Keratinocyte (primary cell): ENCODE measurements around the gene TCERG1L. TPM values are rescaled to one million over a fixed set of nuclear protein-coding genes. Genes with fewer than 3 reads are reported as not detected.
"Not testable (repeated sequence)": the region's sequence is repeated elsewhere in the genome, so short reads cannot be mapped to it uniquely, and the experiment has no call there.

ENCODE experiments used
- DNase-seq: peaks from one replicate; pipeline ENCODE4 v3.0.0-alpha.2; 2011; ENCODE audit warnings: low read depth, missing footprints, low spot score
- FAIRE-seq: peaks from 2 replicates; lab custom pipeline; 2011; peaks lifted over from hg19 to GRCh38; lab: Jason Lieb, UNC
- H2AFZ ChIP-seq: 2 replicates; pipeline ENCODE4 v1.6.0; 2012; ENCODE audit warnings: low read length, control low read depth, inconsistent platforms; ENCODE audit not compliant: control insufficient read depth
- H3K27ac ChIP-seq: 2 replicates; pipeline ENCODE4 v1.5.1; 2011; ENCODE audit warnings: low read length; ENCODE audit not compliant: control insufficient read depth, insufficient read depth
- H3K27me3 ChIP-seq: 3 replicates; pipeline ENCODE4 v1.6.0; 2011; ENCODE audit warnings: low read length; ENCODE audit not compliant: control insufficient read depth, insufficient read depth; ENCODE audit errors: extremely low read depth
- H3K36me3 ChIP-seq, 2 experiments: 2 replicates in 1 of 2; 3 replicates in 1 of 2; pipeline ENCODE4 v1.5.1; 2011; ENCODE audit warnings: low read length in 2 of 2, mild to moderate bottlenecking in 1 of 2; ENCODE audit not compliant: control insufficient read depth in 2 of 2, insufficient read depth in 2 of 2; ENCODE audit errors: extremely low read depth in 1 of 2
- H3K4me1 ChIP-seq: 3 replicates; pipeline ENCODE4 v1.5.1; 2011; ENCODE audit warnings: low read length; ENCODE audit not compliant: control insufficient read depth, insufficient read depth; ENCODE audit errors: extremely low read depth
- H3K4me2 ChIP-seq: 3 replicates; pipeline ENCODE4 v1.6.0; 2011; ENCODE audit warnings: low read depth, low read length; ENCODE audit not compliant: control insufficient read depth, insufficient read depth; ENCODE audit errors: extremely low read depth
- H3K4me3 ChIP-seq, 3 experiments: fragments of 200-600 bp in 1 of 3; sonication (generic) in 1 of 3; 2 replicates in 2 of 3; 3 replicates in 1 of 3; pipeline ENCODE4 v1.5.1; 2011 to 2016; ENCODE audit warnings: low read length in 3 of 3, mild to moderate bottlenecking in 3 of 3, control low read depth in 2 of 3, inconsistent platforms in 1 of 3, low read depth in 1 of 3, mixed read lengths in 1 of 3, mixed run types in 1 of 3, moderate library complexity in 1 of 3; ENCODE audit not compliant: control insufficient read depth in 2 of 3, insufficient read depth in 2 of 3; ENCODE audit errors: extremely low read depth in 1 of 3
- H3K79me2 ChIP-seq: 2 replicates; pipeline ENCODE4 v1.6.0; 2012; ENCODE audit warnings: low read length; ENCODE audit not compliant: control insufficient read depth, insufficient read depth
- H3K9ac ChIP-seq: 3 replicates; pipeline ENCODE4 v1.6.0; 2011; ENCODE audit warnings: low read length; ENCODE audit not compliant: control insufficient read depth, insufficient read depth; ENCODE audit errors: extremely low read depth
- H3K9me1 ChIP-seq: 3 replicates; pipeline ENCODE4 v1.6.0; 2011; ENCODE audit warnings: low read length; ENCODE audit not compliant: control insufficient read depth, insufficient read depth; ENCODE audit errors: extremely low read depth
- H3K9me3 ChIP-seq: 2 replicates; pipeline ENCODE4 v1.5.1; 2012; ENCODE audit warnings: low read depth, low read length; ENCODE audit not compliant: control insufficient read depth
- H4K20me1 ChIP-seq: 3 replicates; pipeline ENCODE4 v1.6.0; 2011; ENCODE audit warnings: low read length; ENCODE audit not compliant: control insufficient read depth, insufficient read depth; ENCODE audit errors: extremely low read depth
- CTCF ChIP-seq, 3 experiments: IDR thresholded peaks in 1 of 3; conservative IDR thresholded peaks in 1 of 3; optimal IDR thresholded peaks in 1 of 3; 2 replicates in 2 of 3; 3 replicates in 1 of 3; pipeline versions ENCODE3 to v1.5.1; 2011; ENCODE audit warnings: low read length in 3 of 3, mild to moderate bottlenecking in 3 of 3, moderate library complexity in 2 of 3, control low read depth in 1 of 3, inconsistent platforms in 1 of 3; ENCODE audit not compliant: insufficient read depth in 2 of 3; ENCODE audit errors: extremely low read depth in 1 of 3
- EZH2 ChIP-seq: IDR thresholded peaks from one replicate; pipeline ENCODE4 v1.6.1; 2012; ENCODE audit warnings: inconsistent platforms, mild to moderate bottlenecking, low read length, moderate library complexity
- dilution Hi-C: fragments of 300-500 bp; cut with MboI; formaldehyde crosslinking; loops from one replicate; pipeline ENCODE4 v1.7.0; 2020; ENCODE audit warnings: low sequenced_read_pairs; ENCODE audit not compliant: extremely low pct_ligation_motif_present
- polyA plus RNA-seq, 5 experiments: library from polyadenylated mRNA; depleted of rRNA in 3 of 5; stranded (reverse) in 3 of 5; stranded (forward) in 1 of 5; unstranded in 1 of 5; fragments of >200 nt; gene quantifications; 1 replicate in 1 of 5; 2 replicates in 3 of 5; 3 replicates in 1 of 5; pipeline versions ENCODE4 v1.2.1 to v1.2.3, GENCODE V29; 2011 to 2012; ENCODE audit warnings: missing spikeins in 2 of 5, low read depth in 1 of 5, low replicate concordance in 1 of 5

Gene TCERG1L
- polyA plus RNA-seq, 1 donor (not counting 4 experiments of a cell fraction or from before 2014, with no cell fraction given) = not detected

DNA sequence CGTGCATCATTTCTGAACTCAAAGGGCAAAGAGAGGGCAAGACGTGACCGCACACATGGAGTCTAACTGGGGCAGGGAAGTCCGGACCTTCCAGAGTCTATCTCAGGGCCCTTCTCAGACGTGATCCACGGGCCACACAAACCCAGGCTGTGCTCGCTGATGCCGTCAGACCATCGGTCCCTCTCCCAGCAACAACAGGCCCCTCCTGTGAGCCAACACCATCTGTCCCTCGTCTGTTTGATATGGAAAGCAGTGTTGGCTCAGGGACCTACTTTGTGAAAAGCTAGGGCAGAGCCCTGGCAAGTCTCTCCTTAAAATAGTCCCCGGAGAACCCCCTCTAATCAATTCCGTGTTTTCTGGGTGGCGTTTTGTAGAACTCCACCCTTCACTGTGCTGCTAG, 208.8 kb downstream of the TCERG1L start:
- no peaks in the 10 kb centered on the region for H3K27me3 ChIP-seq
- no peaks in the 10 kb centered on the region for H3K36me3 ChIP-seq
- TF ChIP-seq EZH2 = no peak
- no peak for TF ChIP-seq CTCF (optimal IDR thresholded peaks at IDR 0.05 in 1 of 3, IDR thresholded peaks at IDR 0.05 in 1 of 3, conservative IDR thresholded peaks at IDR 0.05 in 1 of 3; ENCODE audit: extremely low read depth in 1 of 3, insufficient read depth in 2 of 3, low read length in 3 of 3)
- no peaks in the 10 kb centered on the region for H4K20me1 ChIP-seq
- dilution Hi-C loops = no loop called here
- no peak overlapping the region for H3K4me2 ChIP-seq
- no peak overlapping the region for H3K27ac ChIP-seq
- DNase-seq (no peak), FAIRE-seq (no peak)
- H3K4me1 ChIP-seq = no peaks in the 10 kb centered on the region
- no peak overlapping the region for H2AFZ ChIP-seq
- no peaks in the 10 kb centered on the region for H3K9me1 ChIP-seq
- no peaks in the 10 kb centered on the region for H3K79me2 ChIP-seq
- H3K4me3 ChIP-seq = no peak overlapping the region
- H3K9ac ChIP-seq = no peak overlapping the region
- H3K9me3 ChIP-seq = peaks cover 6% of the 10 kb centered on the region

- dilution Hi-C loops = no loop called here
- FAIRE-seq = no peak
Measured at GRCh38 chr10:131102147-131102546, 209.4 kb downstream of the TCERG1L start.

DNA sequence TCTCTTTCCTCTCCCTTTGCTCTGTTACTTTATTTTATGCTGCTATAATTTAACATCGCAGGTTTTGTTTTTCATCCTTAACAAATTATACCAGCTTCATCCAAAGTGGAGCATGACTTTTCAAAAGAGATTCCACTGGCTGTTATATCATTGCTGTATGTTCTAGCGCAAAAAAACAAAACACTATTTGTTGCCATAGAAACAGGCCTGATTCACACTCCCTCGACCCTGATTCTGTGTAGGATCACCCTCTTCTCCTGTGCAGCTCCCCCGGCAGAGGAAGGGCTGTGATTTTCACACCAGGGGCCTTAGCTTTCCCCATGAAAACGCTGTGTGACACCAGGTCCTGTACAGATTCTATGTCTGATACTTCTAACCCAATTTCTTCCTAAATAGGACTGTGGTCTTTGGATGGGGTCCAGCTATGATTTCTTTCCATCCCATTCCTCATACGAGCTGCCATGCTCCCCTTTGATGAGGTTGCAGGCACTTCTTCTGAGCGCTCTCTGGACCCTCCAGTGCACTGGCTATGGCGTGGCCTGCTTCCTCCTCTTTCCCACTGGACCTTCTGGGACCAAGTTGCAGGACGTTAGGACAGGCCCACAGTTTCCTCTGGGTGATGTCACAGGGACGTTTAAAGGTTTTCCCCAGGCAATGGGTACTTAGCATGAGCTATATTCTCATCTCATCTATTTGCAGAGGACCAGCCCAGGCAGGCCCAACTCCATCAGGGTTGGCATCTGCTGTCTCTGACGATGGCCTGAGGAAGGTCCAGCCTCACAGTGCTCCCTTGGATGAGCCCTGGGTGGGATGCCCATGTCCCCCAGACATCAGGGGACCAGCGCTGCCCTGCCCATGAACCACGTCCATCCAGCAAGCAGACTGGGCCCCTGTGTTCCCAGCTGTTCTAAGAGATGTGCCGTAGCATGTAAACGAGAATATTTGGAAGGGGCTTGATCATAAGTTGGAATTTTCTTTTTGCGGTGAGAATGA, 210.8 kb downstream of the TCERG1L start:
- H3K9me3 ChIP-seq, DNase-seq, H3K27me3 ChIP-seq, H3K36me3 ChIP-seq, FAIRE-seq, H3K4me1 ChIP-seq, H3K9me1 ChIP-seq, H3K4me3 ChIP-seq, H3K4me2 ChIP-seq, dilution Hi-C loops, H2AFZ ChIP-seq, H3K9ac ChIP-seq, H3K27ac ChIP-seq, H3K79me2 ChIP-seq, H4K20me1 ChIP-seq: not testable (repeated sequence)

More at GRCh38 chr10:131102147-131102546, 209.4 kb downstream of the TCERG1L start:
- Histone ChIP-seq H4K20me1 (no peaks in the 10 kb centered on the region), H3K9me3 (peaks cover 3% of the 10 kb centered on the region), H3K9me1 (no peaks in the 10 kb centered on the region), H3K27me3 (no peaks in the 10 kb centered on the region), H3K27ac (no peak overlapping the region), H3K4me1 (no peaks in the 10 kb centered on the region), H2AFZ (no peak overlapping the region), H3K4me3 (no peak overlapping the region), H3K4me2 (no peak overlapping the region), H3K9ac (no peak overlapping the region), H3K36me3 (no peaks in the 10 kb centered on the region), H3K79me2 (no peaks in the 10 kb centered on the region)
- no peak for TF ChIP-seq EZH2
- no peak for TF ChIP-seq CTCF (optimal IDR thresholded peaks at IDR 0.05 in 1 of 3, IDR thresholded peaks at IDR 0.05 in 1 of 3, conservative IDR thresholded peaks at IDR 0.05 in 1 of 3; ENCODE audit: extremely low read depth in 1 of 3, insufficient read depth in 2 of 3, low read length in 3 of 3)
- DNase-seq = no peak
